ENCODE results near the gene CDKAL1.
"Not testable (repeated sequence)": the region's sequence is repeated elsewhere in the genome, so short reads cannot be mapped to it uniquely, and the experiment has no call there.

The CDKAL1 gene

GRCh38 chr6:20808924-20809323 lies 274.7 kb downstream of the CDKAL1 start:
- DNase-seq = no peak

GRCh38 chr6:20810727-20811108 lies 276.5 kb downstream of the CDKAL1 start:
- DNase-seq = no peak

GRCh38 chr6:20811109-20811761 lies 277.0 kb downstream of the CDKAL1 start:
- DNase-seq = no peak

GRCh38 chr6:20812776-20813175 lies 278.5 kb downstream of the CDKAL1 start:
- no peak for DNase-seq

DNA sequence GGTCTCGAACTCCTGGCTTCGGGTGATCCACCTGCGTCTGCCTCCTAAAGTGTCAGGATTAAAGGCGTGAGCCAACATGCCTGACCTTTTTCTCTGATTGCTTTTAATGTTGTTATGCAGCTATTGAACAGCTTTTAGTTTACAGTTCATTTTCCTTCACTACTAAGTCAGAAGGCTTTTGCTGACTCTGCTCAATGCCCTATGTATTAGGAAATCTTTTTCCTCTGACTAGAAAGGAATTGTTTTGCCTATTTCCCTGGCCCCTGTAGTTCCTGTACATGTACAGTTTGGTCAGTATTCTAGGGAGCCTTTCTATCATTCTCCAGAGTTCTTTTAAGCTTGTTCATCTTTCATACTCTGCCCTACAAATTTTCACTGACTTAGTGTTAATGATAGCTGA lies 280.2 kb downstream of the CDKAL1 start:
- DNase-seq = no peak

DNA sequence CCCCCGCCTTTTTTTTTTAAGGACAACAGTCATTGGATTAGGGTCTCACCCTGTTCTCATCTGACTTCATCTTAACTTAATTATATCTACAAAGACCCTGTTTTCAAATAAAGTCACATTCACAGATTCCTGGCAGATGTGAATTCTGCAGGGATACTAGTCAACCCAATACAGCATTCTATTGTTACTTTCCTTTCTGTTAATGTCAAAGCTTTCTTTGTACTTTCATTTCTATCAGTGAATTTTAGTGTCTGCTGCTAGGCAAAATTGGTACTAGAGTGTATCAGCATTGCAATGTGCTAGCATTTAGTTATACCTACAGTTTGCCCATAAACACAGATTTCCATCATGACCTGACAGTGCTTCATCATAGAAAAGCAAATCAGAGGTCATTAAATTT lies 281.9 kb downstream of the CDKAL1 start:
- no peak for DNase-seq

- no peak for DNase-seq
Measured at GRCh38 chr6:20817806-20818320, 283.6 kb downstream of the CDKAL1 start.

DNA sequence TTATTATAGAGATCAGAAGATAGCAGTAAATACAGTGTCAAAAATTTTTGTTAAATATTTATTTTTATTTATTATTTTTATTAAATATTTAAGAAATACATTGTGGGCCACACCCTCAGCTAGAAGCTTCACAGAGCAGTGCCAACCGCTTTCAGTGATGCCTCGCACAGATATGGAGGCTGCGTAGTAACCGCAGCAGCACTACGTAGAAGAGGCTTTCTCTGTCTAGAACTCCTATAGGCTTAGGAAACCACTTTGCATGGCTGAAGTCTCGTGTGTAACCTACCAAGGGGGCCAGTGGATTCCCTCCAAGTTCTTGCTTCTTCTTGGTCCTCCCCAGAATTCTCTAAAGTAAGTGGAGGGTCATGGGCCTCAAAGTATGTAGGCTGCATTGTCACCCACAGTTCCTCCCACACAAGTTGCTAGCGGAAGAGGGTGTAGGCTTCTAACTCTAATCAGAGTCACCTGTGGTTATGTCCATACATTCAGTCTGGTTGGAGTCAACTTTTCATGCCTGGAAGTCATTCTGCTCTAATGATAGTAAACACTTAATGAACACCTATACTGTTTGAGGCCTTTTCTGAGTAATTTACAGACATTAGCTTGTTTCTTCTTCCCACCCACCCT lies 285.6 kb downstream of the CDKAL1 start:
- no peak for DNase-seq

DNA sequence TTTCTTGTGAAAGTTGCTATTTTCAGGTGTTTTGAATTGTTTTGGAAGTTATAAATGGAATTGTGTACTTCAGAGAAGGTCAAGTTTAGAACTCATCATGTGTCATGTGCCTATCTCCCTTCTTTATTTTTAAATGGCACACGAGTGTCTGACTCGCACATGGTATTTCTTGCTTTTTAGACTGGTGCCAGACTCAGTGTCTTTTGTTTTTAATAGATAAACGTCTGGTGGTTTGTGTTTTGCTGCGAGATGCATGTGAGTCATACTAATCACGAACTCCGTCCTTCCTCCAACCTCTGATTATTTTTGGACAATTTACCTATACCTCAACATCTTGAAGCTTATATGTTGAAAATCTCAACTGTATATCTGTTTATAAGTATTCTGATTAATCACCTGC lies 292.1 kb downstream of the CDKAL1 start:
- DNase-seq = no peak

GRCh38 chr6:20827798-20828197 lies 293.5 kb downstream of the CDKAL1 start:
- no peak for DNase-seq

- DNase-seq = no peak
Measured at GRCh38 chr6:20830576-20830975, 296.3 kb downstream of the CDKAL1 start.

DNA sequence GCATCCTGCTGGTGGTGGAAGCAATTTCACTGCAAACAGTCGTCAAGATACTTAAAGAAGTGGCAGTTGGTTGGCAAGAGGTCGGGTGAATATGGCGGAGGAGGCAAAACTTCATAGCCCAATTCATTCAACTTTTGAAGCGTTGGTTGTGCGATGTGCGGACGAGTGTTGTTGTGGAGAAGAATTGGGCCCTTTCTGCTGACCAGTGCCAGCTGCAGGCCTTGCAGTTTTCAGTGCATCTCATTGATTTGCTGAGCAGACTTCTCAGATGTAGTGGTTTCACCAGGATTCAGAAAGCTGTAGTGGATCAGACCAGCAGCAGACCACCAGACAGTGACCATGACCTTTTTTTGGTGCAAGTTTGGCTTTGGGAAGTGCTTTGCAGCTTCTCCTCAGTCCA lies 297.0 kb downstream of the CDKAL1 start:
- DNase-seq = not testable (repeated sequence)

DNA sequence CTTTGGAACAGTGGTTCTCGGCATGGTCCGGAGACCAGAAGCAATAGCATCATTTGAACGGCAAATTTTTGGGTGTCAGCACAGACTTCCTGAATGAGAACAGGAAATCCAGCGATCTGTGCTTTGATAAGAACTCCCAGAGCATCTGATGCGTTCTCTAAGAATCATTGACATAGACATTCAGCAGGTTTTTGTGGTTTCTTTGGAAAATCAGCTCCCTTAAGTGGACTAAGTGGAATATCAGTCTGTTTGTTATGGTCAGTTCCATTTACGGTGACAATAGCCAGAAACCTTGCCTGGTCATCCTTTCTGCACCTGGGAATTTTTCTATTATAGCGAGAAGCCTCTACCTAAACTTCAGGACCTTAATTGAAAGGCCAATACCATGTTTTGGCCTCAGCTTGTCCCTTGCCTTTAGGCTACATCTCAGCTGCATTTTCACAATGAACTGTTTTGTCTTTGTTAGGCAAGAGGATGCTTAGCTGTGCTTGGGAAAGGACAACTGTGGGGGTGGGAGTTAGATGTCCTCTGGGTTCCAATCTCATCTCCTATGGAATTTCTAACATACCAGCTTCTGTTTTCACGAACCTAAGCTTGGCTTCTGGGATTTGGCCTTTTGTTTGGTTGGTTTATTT lies 299.7 kb downstream of the CDKAL1 start:
- no peak for DNase-seq

GRCh38 chr6:20835315-20836010 lies 301.2 kb downstream of the CDKAL1 start:
- DNase-seq = no peak

- no peak for DNase-seq
Measured at GRCh38 chr6:20837189-20837588, 302.9 kb downstream of the CDKAL1 start.

DNA sequence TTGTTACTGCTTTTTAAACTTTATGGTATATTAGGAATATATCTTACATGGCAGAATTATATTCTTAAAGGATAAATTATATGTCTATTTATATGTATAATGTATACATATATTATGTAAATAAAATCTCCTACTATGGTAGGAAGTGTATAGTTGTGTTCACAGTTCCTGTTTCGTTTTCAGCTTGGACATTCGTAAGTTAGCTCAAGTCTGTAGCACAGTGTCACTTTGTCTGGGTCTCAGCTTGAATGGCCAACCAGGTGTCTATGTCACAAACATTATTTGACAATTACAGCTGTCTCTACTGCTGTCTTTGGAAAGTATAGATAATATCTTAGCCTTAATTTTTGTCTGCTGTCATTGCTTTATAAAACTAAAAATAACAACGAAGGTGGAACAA lies 303.9 kb downstream of the CDKAL1 start:
- DNase-seq = no peak

GRCh38 chr6:20839630-20840029 lies 305.4 kb downstream of the CDKAL1 start:
- DNase-seq = no peak

- DNase-seq = no peak
Measured at GRCh38 chr6:20840675-20841074, 306.4 kb downstream of the CDKAL1 start.

GRCh38 chr6:20841806-20842205 lies 307.5 kb downstream of the CDKAL1 start:
- no peak for DNase-seq

DNA sequence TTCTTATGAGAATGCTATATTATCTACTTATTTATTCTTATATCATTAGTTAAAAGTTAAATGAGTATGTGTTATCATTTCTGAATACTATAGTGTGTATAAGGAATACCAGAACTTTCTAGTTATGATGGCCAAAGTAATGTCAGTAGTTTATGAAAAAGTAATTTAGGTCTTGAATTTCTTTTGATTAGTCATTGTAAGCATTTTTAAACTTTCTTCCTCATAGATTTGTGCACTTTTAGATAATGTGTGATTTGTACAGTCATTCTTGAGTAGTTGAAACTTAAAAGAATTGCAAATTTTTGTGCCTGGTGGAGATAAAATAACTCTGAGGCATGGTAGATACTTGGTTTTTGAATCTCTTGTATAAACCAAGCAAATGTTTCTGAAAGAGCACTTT lies 311.3 kb downstream of the CDKAL1 start:
- DNase-seq = no peak

DNA sequence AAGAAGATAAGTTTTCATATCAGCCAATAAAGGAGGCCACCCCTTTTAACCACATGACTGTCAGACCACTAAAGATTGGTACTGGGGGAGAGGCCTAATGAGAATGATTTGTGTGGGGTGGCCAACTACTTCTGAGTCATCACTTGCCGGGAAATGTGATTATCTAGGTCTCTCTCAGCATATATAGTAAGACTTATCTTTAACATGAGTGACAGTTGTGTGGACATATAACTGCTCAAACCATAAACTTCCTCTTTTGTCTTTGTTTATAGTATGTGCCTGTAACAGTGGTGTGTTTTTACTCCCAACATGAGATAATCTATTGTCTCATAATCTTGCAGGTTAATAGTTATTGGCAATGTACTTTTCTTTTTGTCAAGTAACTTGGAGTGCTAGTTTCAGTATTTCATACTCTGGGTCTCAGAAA lies 312.4 kb downstream of the CDKAL1 start:
- DNase-seq = no peak

GRCh38 chr6:20847904-20848303 lies 313.6 kb downstream of the CDKAL1 start:
- no peak for DNase-seq

DNA sequence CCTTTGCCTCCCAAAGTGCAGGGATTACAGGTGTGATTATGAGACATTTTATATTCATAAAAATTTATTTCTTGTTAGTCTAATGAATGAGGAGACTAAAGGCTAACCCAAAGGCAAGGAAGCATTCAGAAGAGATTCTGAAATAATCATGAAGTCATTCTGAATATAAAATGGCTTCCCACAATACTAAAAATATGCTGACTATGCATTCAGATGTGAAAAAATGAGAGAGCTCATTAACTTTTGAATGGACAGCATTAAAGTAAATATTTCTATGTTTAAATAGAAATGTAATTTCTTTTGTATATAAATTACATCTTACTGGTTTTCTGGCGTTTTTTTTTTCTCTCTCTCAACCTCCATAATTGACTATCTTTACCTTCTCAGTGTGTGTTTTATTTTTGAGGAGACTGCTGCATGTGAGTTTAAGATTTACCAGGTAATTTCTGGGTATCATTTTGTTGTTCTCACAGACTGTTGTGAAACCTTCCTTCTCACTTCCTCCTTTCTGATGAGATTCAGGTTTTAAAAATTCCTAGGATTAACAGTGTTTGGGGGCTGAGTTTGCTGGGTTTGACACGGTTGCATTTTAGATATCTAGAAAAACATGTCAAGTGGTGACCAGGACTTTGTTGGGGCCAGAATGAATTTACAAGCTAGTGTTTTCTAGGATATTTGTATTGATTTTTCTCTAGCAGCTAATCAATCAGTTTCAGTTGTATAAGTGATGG lies 316.6 kb downstream of the CDKAL1 start:
- DNase-seq = no peak

All from stimulated activated CD4-positive, alpha-beta T cell treated with anti-CD3 and anti-CD28 coated beads, Interleukin-12 subunit alpha, Interleukin-12 subunit beta, amount 100 ng/mL, for 4 hours (primary cell).